ENCODE measurements around the gene IFNAR1.

DNA sequence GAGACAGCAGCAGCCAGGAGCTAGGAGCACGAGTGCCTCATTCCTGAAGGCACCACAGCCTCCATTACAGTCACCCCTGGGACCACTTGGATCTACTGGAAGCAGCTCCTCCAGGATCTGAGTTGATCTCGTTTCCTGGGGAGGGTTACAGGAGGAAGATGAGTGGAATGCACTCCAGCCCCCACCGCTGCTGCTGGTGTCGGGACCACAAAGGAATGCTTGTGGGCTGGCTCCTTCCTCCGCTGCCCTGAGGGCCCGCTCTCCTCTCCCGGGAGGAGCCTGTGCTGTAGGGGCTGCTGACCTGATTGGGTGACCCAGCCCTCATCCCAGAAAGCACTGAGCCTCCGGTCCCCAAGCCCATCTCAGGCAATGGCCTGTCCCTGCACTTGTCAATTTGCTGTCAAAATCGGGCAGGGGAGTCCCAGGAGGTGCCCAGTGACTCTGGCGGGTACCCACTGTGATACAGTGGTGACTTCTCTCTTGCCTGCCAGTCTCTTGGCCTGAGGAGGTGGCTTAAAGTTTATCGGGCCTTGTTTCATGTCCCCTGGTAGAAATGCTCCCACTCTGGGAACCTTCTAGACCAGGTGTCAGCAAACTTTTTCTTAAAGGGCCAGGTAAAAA is 35.5 kb upstream of the IFNAR1 start:
- TF ChIP-seq, protein P1, sequence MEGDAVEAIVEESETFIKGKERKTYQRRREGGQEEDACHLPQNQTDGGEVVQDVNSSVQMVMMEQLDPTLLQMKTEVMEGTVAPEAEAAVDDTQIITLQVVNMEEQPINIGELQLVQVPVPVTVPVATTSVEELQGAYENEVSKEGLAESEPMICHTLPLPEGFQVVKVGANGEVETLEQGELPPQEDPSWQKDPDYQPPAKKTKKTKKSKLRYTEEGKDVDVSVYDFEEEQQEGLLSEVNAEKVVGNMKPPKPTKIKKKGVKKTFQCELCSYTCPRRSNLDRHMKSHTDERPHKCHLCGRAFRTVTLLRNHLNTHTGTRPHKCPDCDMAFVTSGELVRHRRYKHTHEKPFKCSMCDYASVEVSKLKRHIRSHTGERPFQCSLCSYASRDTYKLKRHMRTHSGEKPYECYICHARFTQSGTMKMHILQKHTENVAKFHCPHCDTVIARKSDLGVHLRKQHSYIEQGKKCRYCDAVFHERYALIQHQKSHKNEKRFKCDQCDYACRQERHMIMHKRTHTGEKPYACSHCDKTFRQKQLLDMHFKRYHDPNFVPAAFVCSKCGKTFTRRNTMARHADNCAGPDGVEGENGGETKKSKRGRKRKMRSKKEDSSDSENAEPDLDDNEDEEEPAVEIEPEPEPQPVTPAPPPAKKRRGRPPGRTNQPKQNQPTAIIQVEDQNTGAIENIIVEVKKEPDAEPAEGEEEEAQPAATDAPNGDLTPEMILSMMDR (IDR thresholded peaks at IDR 0.05 in 2 of 3, conservative IDR thresholded peaks at IDR 0.05 in 1 of 3; ENCODE audit: borderline replicate concordance in 1 of 3, insufficient read depth in 1 of 3, low read depth in 2 of 3, low read length in 2 of 3) = no peak
- TF ChIP-seq RAD21 (IDR thresholded peaks at IDR 0.05; ENCODE audit: low read depth) (no peak), MAX (IDR thresholded peaks at IDR 0.05) (no peak), JUND (IDR thresholded peaks at IDR 0.05) (no peak), CBX3 (IDR thresholded peaks at IDR 0.05; ENCODE audit: low read depth) (no peak), EZH2 (IDR thresholded peaks at IDR 0.05) (no peak), POLR2AphosphoS5 (IDR thresholded peaks at IDR 0.05; ENCODE audit: low read depth, low read length) (no peak), EZH2phosphoT487 (IDR thresholded peaks at IDR 0.05; ENCODE audit: borderline replicate concordance) (no peak), POLR2A (IDR thresholded peaks at IDR 0.05; ENCODE audit: borderline replicate concordance, extremely low read depth, insufficient read depth, insufficient read length) (no peak), ATF3 (IDR thresholded peaks at IDR 0.05) (no peak)
- TF ChIP-seq, protein P2, sequence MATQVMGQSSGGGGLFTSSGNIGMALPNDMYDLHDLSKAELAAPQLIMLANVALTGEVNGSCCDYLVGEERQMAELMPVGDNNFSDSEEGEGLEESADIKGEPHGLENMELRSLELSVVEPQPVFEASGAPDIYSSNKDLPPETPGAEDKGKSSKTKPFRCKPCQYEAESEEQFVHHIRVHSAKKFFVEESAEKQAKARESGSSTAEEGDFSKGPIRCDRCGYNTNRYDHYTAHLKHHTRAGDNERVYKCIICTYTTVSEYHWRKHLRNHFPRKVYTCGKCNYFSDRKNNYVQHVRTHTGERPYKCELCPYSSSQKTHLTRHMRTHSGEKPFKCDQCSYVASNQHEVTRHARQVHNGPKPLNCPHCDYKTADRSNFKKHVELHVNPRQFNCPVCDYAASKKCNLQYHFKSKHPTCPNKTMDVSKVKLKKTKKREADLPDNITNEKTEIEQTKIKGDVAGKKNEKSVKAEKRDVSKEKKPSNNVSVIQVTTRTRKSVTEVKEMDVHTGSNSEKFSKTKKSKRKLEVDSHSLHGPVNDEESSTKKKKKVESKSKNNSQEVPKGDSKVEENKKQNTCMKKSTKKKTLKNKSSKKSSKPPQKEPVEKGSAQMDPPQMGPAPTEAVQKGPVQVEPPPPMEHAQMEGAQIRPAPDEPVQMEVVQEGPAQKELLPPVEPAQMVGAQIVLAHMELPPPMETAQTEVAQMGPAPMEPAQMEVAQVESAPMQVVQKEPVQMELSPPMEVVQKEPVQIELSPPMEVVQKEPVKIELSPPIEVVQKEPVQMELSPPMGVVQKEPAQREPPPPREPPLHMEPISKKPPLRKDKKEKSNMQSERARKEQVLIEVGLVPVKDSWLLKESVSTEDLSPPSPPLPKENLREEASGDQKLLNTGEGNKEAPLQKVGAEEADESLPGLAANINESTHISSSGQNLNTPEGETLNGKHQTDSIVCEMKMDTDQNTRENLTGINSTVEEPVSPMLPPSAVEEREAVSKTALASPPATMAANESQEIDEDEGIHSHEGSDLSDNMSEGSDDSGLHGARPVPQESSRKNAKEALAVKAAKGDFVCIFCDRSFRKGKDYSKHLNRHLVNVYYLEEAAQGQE (IDR thresholded peaks at IDR 0.05; ENCODE audit: low read depth) = no peak
- TF ChIP-seq, protein P3, sequence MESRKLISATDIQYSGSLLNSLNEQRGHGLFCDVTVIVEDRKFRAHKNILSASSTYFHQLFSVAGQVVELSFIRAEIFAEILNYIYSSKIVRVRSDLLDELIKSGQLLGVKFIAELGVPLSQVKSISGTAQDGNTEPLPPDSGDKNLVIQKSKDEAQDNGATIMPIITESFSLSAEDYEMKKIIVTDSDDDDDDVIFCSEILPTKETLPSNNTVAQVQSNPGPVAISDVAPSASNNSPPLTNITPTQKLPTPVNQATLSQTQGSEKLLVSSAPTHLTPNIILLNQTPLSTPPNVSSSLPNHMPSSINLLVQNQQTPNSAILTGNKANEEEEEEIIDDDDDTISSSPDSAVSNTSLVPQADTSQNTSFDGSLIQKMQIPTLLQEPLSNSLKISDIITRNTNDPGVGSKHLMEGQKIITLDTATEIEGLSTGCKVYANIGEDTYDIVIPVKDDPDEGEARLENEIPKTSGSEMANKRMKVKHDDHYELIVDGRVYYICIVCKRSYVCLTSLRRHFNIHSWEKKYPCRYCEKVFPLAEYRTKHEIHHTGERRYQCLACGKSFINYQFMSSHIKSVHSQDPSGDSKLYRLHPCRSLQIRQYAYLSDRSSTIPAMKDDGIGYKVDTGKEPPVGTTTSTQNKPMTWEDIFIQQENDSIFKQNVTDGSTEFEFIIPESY (IDR thresholded peaks at IDR 0.05; ENCODE audit: extremely low read depth, insufficient replicate concordance, low read length) = no peak
